HG03045 (cell line): ENCODE measurements around the gene MC1R.

Source experiments
- ATAC-seq: cut with Tn5 transposase; IDR thresholded peaks from one replicate; pipeline ENCODE4 v1.9.1; 2021; ENCODE audit warnings: mild to moderate bottlenecking, moderate library complexity; ENCODE audit not compliant: unreplicated experiment

The MC1R gene

GRCh38 chr16:89895482-89896250 lies 23.0 kb upstream of the MC1R start:
- ATAC-seq: no peak

- ATAC-seq: no peak
These were observed 21.5 kb upstream of the MC1R start for GRCh38 chr16:89897204-89897603.

GRCh38 chr16:89898201-89898967 lies 20.3 kb upstream of the MC1R start:
- no peak for ATAC-seq

- no peak for ATAC-seq
These were observed 18.7 kb upstream of the MC1R start for GRCh38 chr16:89899879-89900481.

GRCh38 chr16:89900885-89901284 lies 17.8 kb upstream of the MC1R start:
- ATAC-seq: no peak

- ATAC-seq: no peak
These were observed 15.7 kb upstream of the MC1R start for GRCh38 chr16:89902980-89903379.

- ATAC-seq: no peak
These were observed 14.7 kb upstream of the MC1R start for GRCh38 chr16:89903908-89904515.

- no peak for ATAC-seq
These were observed 13.8 kb upstream of the MC1R start for GRCh38 chr16:89904606-89905510.

- ATAC-seq: no peak
These were observed 13.0 kb upstream of the MC1R start for GRCh38 chr16:89905511-89906139.

GRCh38 chr16:89906140-89907025 lies 12.3 kb upstream of the MC1R start:
- no peak for ATAC-seq

GRCh38 chr16:89907055-89907814 lies 11.4 kb upstream of the MC1R start:
- no peak for ATAC-seq

GRCh38 chr16:89908236-89908635 lies 10.4 kb upstream of the MC1R start:
- ATAC-seq: no peak

- ATAC-seq: no peak
These were observed 8.6 kb upstream of the MC1R start for GRCh38 chr16:89909777-89910716.

GRCh38 chr16:89910717-89911354 lies 7.8 kb upstream of the MC1R start:
- ATAC-seq: no peak

GRCh38 chr16:89911375-89911774 lies 7.3 kb upstream of the MC1R start:
- ATAC-seq: no peak

GRCh38 chr16:89912143-89912542 lies 6.5 kb upstream of the MC1R start:
- ATAC-seq: no peak

- no peak for ATAC-seq
These were observed 6.0 kb upstream of the MC1R start for GRCh38 chr16:89912627-89913026.
